HG02973 (cell line): Measurements from ENCODE around the gene EPS8.
"Not testable (repeated sequence)": the region's sequence is repeated elsewhere in the genome, so short reads cannot be mapped to it uniquely, and the experiment has no call there.

ENCODE experiments used
- ATAC-seq: cut with Tn5 transposase; IDR thresholded peaks from one replicate; pipeline ENCODE4 v1.9.1; 2021; ENCODE audit warnings: moderate library complexity; ENCODE audit not compliant: unreplicated experiment

EPS8 gene

DNA sequence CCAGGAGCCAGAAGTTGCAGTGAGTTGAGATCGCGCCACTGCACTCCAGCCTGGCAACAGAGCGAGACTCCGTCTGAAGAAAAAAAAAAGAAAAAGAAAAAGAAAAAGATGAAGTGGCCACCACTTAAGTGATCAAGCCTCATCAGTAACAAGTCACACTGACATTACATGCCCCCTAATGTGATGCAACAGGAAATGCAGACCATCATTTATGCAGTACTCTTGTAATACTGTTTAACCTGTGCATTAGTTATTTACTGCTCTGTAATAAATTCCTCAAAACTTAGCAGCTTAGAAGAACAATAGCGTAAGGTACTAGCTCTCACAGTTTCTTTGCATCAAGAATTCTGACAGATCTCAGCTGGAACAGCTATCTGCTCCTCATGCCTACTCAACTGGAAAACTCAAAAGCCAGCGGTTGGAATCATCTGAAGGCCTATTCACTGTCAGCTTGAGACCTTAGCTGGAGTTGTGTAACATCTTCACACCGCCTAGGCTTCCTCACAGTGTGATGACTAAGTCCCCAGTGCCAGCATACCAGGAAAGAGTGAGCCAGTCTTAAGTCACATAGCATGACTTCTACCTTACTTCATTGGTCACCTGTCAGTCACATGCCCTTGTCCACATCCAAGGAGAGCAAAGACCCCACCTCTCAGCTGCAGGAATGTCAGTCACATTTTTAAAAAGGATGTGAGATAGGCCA lies 31.5 kb downstream of the EPS8 start:
- ATAC-seq, result no peak

DNA sequence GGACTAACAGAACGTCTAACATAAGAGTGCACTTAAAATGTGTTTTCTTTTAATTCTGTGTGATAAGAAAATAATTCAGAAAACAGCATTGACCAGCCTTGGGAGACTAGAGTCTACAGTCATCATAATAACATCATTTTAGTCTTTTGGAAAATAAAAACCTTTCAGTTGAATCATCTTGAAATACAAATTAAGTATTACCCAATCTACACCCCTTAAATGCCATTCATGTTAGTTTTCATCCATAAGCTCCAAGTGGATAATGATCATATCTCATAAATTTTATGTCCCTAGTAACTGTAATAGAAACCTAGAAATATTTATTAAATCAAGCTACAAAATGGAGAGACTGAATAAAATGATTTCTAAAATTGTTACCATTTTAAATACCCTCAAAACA lies 32.4 kb downstream of the EPS8 start:
- ATAC-seq, result no peak

DNA sequence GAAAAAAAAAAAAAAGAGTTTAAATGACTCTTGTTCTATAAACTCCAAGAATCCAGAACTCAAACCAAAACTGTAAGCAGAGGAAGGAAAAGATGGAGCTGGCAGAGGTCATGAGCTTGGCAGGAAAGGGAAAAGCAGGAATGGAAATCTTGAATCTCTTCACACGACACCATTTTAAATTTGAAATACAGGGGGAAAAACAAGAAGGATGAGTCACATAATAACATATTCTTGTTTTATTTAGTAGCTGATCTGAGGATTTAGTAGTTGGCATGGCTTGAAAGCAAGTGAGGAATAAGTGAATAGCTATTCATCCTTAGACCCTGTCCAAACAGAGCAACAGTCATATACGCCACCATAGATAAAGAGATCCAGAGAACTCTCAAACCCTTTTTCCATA lies 35.0 kb downstream of the EPS8 start:
- no peak for ATAC-seq

- no peak for ATAC-seq
Measured at GRCh38 chr12:15752785-15753184, 36.4 kb downstream of the EPS8 start.

DNA sequence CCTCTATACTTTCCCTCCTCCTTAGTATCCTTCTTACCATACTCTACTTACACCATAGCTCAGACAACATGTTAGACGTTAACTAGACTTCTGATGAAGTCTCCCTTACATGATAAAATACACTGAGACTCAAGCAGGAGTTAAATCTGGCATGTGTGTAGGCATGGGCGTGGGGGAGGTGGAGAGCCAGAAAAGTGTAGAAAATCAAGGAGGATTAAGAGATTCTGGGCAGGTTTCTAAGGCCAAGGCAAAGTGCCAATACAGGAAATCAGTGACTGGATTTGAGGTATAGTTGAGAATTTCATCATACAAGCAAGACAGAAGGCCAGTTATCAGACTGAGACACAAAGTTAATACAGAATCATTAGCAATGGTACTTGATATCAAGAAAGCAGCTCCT lies 37.4 kb downstream of the EPS8 start:
- no peak for ATAC-seq

- ATAC-seq, result no peak
Measured at GRCh38 chr12:15749937-15750336, 39.3 kb downstream of the EPS8 start.

DNA sequence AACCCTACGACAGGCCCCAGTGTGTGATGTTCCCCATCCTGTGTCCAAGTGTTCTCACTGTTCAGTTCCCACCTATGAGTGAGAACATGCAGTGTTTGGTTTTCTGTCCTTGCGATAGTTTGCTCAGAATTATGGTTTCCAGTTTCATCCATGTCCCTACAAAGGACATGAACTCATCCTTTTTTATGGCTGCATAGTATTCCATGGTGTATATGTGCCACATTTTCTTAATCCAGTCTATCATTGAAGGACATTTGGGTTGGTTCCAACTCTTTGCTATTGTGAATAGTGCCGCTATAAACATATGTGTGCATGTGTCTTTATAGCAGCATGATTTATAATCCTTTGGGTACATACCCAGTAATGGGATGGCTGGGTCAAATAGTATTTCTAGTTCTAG lies 47.3 kb downstream of the EPS8 start:
- ATAC-seq, result not testable (repeated sequence)

DNA sequence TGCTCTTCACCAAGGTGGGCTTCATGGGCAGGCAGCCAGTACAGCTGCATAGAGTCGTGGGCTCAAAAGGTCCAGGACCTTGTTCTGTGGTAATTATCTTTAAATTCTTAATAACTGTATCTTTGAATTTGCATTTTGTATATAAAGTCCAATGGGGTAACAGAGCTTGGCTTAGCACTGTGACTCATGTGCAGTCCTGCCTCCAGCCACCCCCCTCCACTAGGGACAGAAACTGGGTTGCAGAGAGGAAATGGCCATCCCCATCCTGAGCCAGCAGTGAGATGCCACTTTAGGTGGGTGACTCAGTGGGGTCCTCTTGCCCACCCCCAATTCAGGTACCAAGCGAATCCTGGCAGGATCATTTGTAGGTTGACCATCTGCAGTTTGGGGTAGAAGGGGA lies 48.1 kb downstream of the EPS8 start:
- ATAC-seq, result no peak

DNA sequence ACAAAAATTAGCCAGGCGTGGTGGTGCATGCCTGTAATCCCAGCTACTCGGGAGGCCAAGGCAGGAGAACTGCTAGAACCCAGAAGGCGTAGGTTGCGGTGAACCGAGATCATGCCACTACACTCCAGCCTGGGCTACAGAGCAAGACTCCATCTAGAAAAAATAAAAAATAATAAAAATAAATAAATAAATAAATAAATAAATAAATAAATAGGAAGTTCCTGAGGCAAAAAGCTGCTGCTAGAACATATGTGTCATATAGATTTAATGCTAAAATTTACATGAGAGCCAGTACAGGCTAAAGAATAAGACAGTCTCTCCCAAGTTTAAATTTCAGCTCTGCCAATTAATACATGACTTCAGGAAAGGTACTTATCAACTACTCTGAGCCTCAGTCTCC lies 48.8 kb downstream of the EPS8 start:
- not testable (repeated sequence) for ATAC-seq

- ATAC-seq, result no peak
Measured at GRCh38 chr12:15738438-15739015, 50.7 kb downstream of the EPS8 start.

DNA sequence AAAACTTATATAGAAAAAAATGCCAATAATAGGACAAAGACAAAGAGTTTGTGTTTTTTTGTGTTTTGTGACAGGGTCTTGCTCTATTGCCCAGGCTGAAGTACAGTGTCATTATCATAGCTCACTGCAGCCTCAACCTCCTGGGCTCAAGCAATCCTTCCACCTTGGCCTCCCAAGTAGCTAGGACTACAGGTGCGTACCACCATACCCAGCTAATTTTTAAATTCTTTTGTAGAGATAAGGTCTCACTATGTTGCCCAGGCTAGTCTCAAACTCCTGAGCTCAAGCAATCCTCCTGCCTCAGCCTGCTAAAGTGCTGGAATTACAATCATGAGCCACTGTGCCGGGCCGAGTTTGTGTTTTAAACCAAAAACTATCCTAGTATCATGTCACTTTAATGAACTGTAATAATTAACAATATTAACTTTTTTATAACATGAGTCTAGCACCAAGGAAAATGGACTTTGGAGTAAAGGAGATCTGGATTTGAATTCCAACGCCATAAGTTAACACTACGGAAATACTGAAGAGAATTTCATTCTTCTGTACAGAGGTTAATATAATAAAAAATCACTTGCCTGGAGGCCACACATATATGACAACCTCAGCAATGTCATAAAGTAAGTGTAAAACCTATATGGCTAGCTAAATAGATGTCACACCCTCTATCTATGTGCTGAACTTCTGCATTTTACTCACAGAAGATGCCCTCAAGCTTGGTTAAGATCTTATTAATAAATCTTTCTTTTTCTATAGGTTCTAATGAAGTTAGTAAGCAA lies 53.2 kb downstream of the EPS8 start:
- ATAC-seq, result no peak

DNA sequence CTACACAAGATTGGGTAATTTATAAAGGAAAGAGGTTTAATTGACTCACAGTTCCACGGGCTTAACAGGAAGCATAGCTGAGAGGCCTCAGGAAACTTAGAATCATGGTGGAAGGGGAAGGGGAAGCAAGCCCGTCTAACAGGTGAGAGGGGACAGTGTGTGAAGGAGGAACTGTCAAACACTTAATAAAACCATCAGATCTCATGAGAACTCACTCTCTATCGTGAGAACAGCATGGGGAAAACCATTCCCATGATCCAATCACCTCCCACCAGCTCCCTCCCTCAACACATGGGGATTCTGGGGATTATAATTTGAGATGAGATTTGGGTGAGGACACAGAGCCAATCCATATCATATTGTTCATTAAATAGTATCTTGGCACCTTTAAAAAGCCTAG lies 56.1 kb downstream of the EPS8 start:
- no peak for ATAC-seq

GRCh38 chr12:15732341-15733061 lies 56.7 kb downstream of the EPS8 start:
- ATAC-seq, result no peak

DNA sequence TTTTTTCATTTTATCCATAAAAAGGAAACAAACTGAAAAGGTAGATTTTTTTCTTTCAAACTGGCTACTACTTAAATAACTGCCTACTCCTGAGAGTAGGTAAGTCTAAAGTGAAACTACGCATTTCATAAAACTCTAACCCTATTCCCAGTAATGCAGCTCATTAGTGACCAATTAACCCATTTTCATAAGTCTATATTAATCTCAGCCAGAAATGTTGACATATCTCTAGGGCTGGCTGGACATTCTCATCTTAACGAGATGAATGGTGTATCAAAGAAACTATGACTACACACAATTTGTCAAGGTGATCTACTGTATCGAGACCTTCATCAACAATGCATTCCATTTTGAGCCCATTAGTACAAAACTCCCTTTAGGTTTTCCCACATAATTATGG lies 57.2 kb downstream of the EPS8 start:
- no peak for ATAC-seq

GRCh38 chr12:15729097-15729496 lies 60.1 kb downstream of the EPS8 start:
- no peak for ATAC-seq

- no peak for ATAC-seq
Measured at GRCh38 chr12:15728118-15728598, 61.0 kb downstream of the EPS8 start.

GRCh38 chr12:15726878-15727150 lies 62.4 kb downstream of the EPS8 start:
- no peak for ATAC-seq

GRCh38 chr12:15726027-15726877 lies 62.9 kb downstream of the EPS8 start:
- no peak for ATAC-seq

- ATAC-seq, result no peak
Measured at GRCh38 chr12:15722951-15723350, 66.2 kb downstream of the EPS8 start.

- ATAC-seq, result no peak
Measured at GRCh38 chr12:15721316-15722115, 67.7 kb downstream of the EPS8 start.
